Heart left ventricle (tissue), 16 donors: ENCODE results near the gene ZIC1. TPM values are rescaled to one million over a fixed set of nuclear protein-coding genes. Genes with fewer than 3 reads are reported as not detected.
A peak's percentile ranks its signal among the peaks of the same experiment; 100 is the strongest.

Experiments used
- ATAC-seq, 4 donors: fragments of 200-7000 bp; cut with Tn5 transposase; one replicate each; pipeline ENCODE4 v1.9.1; 2020 to 2022; ENCODE audit warnings: moderate library complexity in 4 of 4, mild to moderate bottlenecking in 3 of 4, moderate number of reproducible peaks in 1 of 4
- DNase-seq, 5 donors: peaks; one replicate each; pipeline ENCODE4 v3.0.0-alpha.2; 2020
- H3K27ac ChIP-seq, 12 donors: fragments of 200-600 bp; sonication (generic) in 4 of 12; one replicate each; pipeline versions ENCODE4 v1.5.0 to v1.8.0; 2016 to 2022; ENCODE audit warnings: mild to moderate bottlenecking in 2 of 12
- H3K27me3 ChIP-seq, 9 donors: fragments of 200-600 bp; sonication (generic) in 2 of 9; one replicate each; pipeline versions ENCODE4 v1.5.1 to v1.8.0; 2016 to 2022; ENCODE audit warnings: mild to moderate bottlenecking in 3 of 9
- H3K36me3 ChIP-seq, 9 donors: fragments of 200-600 bp; sonication (generic) in 2 of 9; one replicate each; pipeline versions ENCODE4 v1.5.0 to v1.8.0; 2018 to 2022; ENCODE audit warnings: mild to moderate bottlenecking in 2 of 9
- H3K4me1 ChIP-seq, 12 donors: fragments of 200-600 bp; sonication (generic) in 4 of 12; one replicate each; pipeline versions ENCODE4 v1.5.0 to v1.8.0; 2016 to 2022; ENCODE audit warnings: mild to moderate bottlenecking in 3 of 12
- H3K4me3 ChIP-seq, 12 donors: fragments of 200-600 bp; sonication (generic) in 4 of 12; one replicate each; pipeline versions ENCODE4 v1.5.0 to v1.8.0; 2017 to 2022; ENCODE audit warnings: mild to moderate bottlenecking in 9 of 12, moderate library complexity in 4 of 12
- H3K9me3 ChIP-seq, 12 donors: fragments of 200-600 bp; sonication (generic) in 4 of 12; one replicate each; pipeline versions ENCODE4 v1.5.0 to v1.8.0; 2016 to 2022; ENCODE audit warnings: mild to moderate bottlenecking in 1 of 12
- CTCF ChIP-seq, 12 donors: fragments of 200-600 bp; sonication (generic) in 4 of 12; IDR thresholded peaks; one replicate each; pipeline versions ENCODE4 v1.5.0 to v1.8.0; 2018 to 2022; ENCODE audit warnings: antibody characterized with exemption in 12 of 12, mild to moderate bottlenecking in 5 of 12
- POLR2A ChIP-seq, 2 donors: fragments of 450-650 bp; IDR thresholded peaks; one replicate each; pipeline ENCODE4 v1.6.1; 2017; ENCODE audit warnings: antibody characterized with exemption in 2 of 2, mild to moderate bottlenecking in 2 of 2, moderate library complexity in 2 of 2
- WGBS, 4 donors: extraction: QIAGEN DNeasy Blood & Tissue Kit in 2 of 4; methylation state at CpG; one replicate each; pipeline versions ENCODE4 v1.1.5 to v1.1.7; 2013 to 2018; 5-methylcytosine and 5-hydroxymethylcytosine counted together
- intact Hi-C, 10 donors: fragments of 100-400 bp; cut with DNase I; formaldehyde crosslinking; loops; one replicate each; pipeline versions ENCODE4 v1.11.1 to v1.14.2; 2022
- polyA plus RNA-seq, 2 donors: library from polyadenylated mRNA; stranded (reverse); fragments of 200-250 nt; gene quantifications; one replicate each; pipeline ENCODE4 v1.2.3, GENCODE V29; 2013
- total RNA-seq, 9 donors: library from RNA; depleted of rRNA in 2 of 9; stranded (reverse); fragments of >200 nt in 2 of 9; fragmentation: NEBNext Ultra II Directional in 3 of 9; extraction: Animal tissue kit (Norgen Biotek cat#: 25700) in 3 of 9; gene quantifications; one replicate each; pipeline versions ENCODE4 v1.1.0 to v1.2.4, GENCODE V29; 2016 to 2023
- donor health status: ischemic (EF 13 %, LVEDD 7.1; RV severe dilation, severe dysfunction).
- donor health status: healthy with polysubstance abuse.
- donor health status: DM: no; HTN: yes; CAD: no.
- donor health status: DM: no; HTN: no; CAD: no.
- donor health status: ischemic (EF 25% LVEDD 6.9; RV normal size, moderate dysfunction).
- donor health status: ischemic (EF 25% LVEDD 5.7; RV mildly dilated, moderate dysfunction).
- donor health status: healthy.
- donor health status: DM: yes; HTN: yes; CAD: no.
- donor health status: ischemic (EF 35%, LVEDD 5.7; RV mildly dilated, moderate dysfunction).
- donor health status: nonischemic (EF 11% LVEDD 7.7; RV severe dilation, severe dysfunction).
- donor health status: DM: yes; HTN: yes; CAD: no.
- donor health status: PGD.
- donor health status: ischemic (EF 29% LVEDD 5.4; RV normal size, mild dysfunction).
- donor health status: nonischemic (EF 23%, LVEDD 6.1; RV moderate dilation, normal function).

The ZIC1 gene
- total and polyA plus RNA-seq, 11 donors, result 0.42 TPM; not detected in 10

DNA sequence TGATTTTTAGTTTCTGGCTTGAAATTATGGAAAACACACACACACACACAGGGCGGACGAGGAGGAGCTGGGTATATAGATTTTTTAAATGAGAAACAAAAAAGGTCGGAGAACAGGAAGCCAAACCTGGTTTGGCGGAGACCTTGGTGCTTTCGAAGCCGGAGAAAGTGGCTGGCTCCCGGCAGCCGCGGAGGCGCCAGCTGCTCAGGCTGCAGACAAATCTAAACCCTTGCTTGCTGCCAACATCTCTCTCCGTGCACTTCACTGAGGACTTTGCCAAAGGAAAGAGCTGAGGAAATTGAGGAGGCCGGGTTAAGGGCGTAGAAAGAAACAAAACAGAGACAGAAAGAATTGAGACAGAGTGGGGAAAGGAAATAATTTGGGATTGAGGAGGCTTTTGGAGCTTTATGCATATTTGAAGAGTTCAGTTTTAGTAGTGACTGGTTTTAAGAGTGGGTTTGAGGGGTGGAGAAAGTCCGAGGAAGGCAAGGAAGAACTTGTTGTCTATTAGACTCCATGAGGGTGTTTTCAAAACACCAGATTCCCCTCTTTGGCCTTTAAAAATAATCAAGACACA lies 2.2 kb downstream of the ZIC1 start:
- TF ChIP-seq CTCF (IDR thresholded peaks at IDR 0.05) (no peak), POLR2A (IDR thresholded peaks at IDR 0.05) (no peak)
- H3K4me1 ChIP-seq, result peaks cover 0 to 48% (median 24%) of the 10 kb centered on the region in 12 donors
- H3K27me3 ChIP-seq, result peaks cover 87 to 99% (median 98%) of the 10 kb centered on the region in 9 donors
- intact Hi-C loops, result loop anchor here in 1 of 10 donors (10.0 kb wide), 1 partner anchor 47 kb away; no protein-coding TSS in a partner anchor
- peak overlapping the region in 11 of 12 donors; percentile 7 to 42 (median 31) for H3K4me3 ChIP-seq
- H3K27ac ChIP-seq, result no peak overlapping the region
- 4 to 6% (median 5%) methylated on average over 14 of the region's 14 CpGs for WGBS, 4 donors
- ATAC-seq, result no peak
- peaks cover 0 to 7% (median 0%) of the 10 kb centered on the region in 12 donors for H3K9me3 ChIP-seq
- no peak for DNase-seq
- H3K36me3 ChIP-seq, result no peaks in the 10 kb centered on the region

- Histone ChIP-seq H3K9me3 (peaks cover 0 to 7% (median 0%) of the 10 kb centered on the region in 12 donors), H3K27me3 (peaks cover 82 to 99% (median 98%) of the 10 kb centered on the region in 9 donors), H3K36me3 (no peaks in the 10 kb centered on the region), H3K4me3 (no peak overlapping the region), H3K27ac (no peak overlapping the region), H3K4me1 (peaks cover 0 to 48% (median 24%) of the 10 kb centered on the region in 12 donors)
- no peak for DNase-seq
- no peak for ATAC-seq
- WGBS, 4 donors, result 6 to 10% (median 10%) methylated on average over 20 of the region's 20 CpGs
- TF ChIP-seq POLR2A (IDR thresholded peaks at IDR 0.05), result no peak
- no peak for TF ChIP-seq CTCF (IDR thresholded peaks at IDR 0.05)
- intact Hi-C loops, result loop anchor here in 1 of 10 donors (10.0 kb wide), 1 partner anchor 47 kb away; no protein-coding TSS in a partner anchor
Observed at GRCh38 chr3:147411815-147412241, 2.7 kb downstream of the ZIC1 start.

DNA sequence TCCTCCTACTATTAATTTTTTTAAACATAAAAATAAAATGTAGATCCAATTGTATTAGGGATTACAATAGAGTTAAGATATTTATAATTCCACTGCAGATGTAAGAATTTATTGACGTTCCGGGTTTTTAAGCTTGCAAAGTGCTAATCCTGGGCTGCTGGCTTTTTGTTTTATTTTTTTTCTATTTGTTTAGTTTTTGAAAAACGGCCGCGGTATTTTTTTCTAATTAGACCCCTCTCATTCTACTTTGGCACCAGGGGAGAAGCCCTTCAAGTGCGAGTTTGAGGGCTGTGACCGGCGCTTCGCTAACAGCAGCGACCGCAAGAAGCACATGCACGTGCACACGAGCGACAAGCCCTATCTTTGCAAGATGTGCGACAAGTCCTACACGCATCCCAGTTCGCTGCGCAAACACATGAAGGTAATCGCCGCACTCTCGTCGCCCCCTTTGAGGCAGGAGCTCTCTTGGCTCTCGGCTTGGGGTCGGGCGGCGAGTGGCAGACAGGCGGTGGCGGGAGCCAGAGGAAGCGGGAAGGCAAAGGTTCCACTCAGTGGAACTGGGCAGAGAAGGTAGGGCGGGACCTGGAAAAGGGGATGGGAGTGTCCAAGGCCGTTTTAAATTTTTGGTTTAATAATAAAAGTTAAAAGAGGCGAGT lies 3.2 kb downstream of the ZIC1 start:
- peaks cover 0 to 7% (median 0%) of the 10 kb centered on the region in 12 donors for H3K9me3 ChIP-seq
- 6 to 12% (median 11%) methylated on average over 32 of the region's 32 CpGs for WGBS, 4 donors
- no peak overlapping the region for H3K4me3 ChIP-seq
- peaks cover 76 to 99% (median 94%) of the 10 kb centered on the region in 9 donors for H3K27me3 ChIP-seq
- no peak for DNase-seq
- intact Hi-C loops, result loop anchor here in 1 of 10 donors (10.0 kb wide), 1 partner anchor 48 kb away; no protein-coding TSS in a partner anchor
- peaks cover 0 to 48% (median 21%) of the 10 kb centered on the region in 12 donors for H3K4me1 ChIP-seq
- no peaks in the 10 kb centered on the region for H3K36me3 ChIP-seq
- TF ChIP-seq POLR2A (IDR thresholded peaks at IDR 0.05), result no peak
- TF ChIP-seq CTCF (IDR thresholded peaks at IDR 0.05), result no peak
- no peak overlapping the region for H3K27ac ChIP-seq
- ATAC-seq, result no peak
